PC-3 (cell line): ENCODE data around the gene CES5A.

ENCODE experiments used
- EZH2 ChIP-seq: fragments of 300-600 bp; sonication (generic); IDR thresholded peaks from one replicate; pipeline ENCODE4 v1.6.1; 2017; ENCODE audit warnings: antibody characterized with exemption, mild to moderate bottlenecking, low read length; ENCODE audit not compliant: unreplicated experiment
- TF ChIP-seq, protein P1 (sequence below): fragments of 300-600 bp; sonication (generic); conservative IDR thresholded peaks from 2 replicates; pipeline ENCODE4 v1.5.1; 2017; ENCODE audit warnings: antibody characterized with exemption, low read depth, mild to moderate bottlenecking, low read length

- TF ChIP-seq, protein P1, sequence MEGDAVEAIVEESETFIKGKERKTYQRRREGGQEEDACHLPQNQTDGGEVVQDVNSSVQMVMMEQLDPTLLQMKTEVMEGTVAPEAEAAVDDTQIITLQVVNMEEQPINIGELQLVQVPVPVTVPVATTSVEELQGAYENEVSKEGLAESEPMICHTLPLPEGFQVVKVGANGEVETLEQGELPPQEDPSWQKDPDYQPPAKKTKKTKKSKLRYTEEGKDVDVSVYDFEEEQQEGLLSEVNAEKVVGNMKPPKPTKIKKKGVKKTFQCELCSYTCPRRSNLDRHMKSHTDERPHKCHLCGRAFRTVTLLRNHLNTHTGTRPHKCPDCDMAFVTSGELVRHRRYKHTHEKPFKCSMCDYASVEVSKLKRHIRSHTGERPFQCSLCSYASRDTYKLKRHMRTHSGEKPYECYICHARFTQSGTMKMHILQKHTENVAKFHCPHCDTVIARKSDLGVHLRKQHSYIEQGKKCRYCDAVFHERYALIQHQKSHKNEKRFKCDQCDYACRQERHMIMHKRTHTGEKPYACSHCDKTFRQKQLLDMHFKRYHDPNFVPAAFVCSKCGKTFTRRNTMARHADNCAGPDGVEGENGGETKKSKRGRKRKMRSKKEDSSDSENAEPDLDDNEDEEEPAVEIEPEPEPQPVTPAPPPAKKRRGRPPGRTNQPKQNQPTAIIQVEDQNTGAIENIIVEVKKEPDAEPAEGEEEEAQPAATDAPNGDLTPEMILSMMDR, result no peak
- no peak for TF ChIP-seq EZH2
These were observed 2.1 kb downstream of the CES5A start for GRCh38 chr16:55873122-55873521.
